ENCODE data around the gene DGKZ. TPM values are rescaled to one million over a fixed set of nuclear protein-coding genes. Genes with fewer than 3 reads are reported as not detected.
A peak's percentile ranks its signal among the peaks of the same experiment; 100 is the strongest.

The DGKZ gene
- total and polyA plus RNA-seq, 2 of the 13 experiments (the other 11 are each of a cell fraction or from before 2014, with no cell fraction given): 15.8 to 20.7 TPM

- TF ChIP-seq CBX2 (IDR thresholded peaks at IDR 0.05; ENCODE audit: low read depth, low read length) (no peak), CBX2 (CRISPR knock-in tag; IDR thresholded peaks at IDR 0.05; ENCODE audit: low read depth) (no peak), ZUFSP (CRISPR knock-in tag; IDR thresholded peaks at IDR 0.05; ENCODE audit: borderline replicate concordance) (no peak), ZMYM3 (CRISPR knock-in tag; IDR thresholded peaks at IDR 0.05) (no peak)
Observed at GRCh38 chr11:46388619-46389449, 41.6 kb downstream of the DGKZ start (continued).

GRCh38 chr11:46389450-46390330 lies 42.4 kb downstream of the DGKZ start:
- FAIRE-seq (no peak), DNase-seq (ENCODE audit: low spot score) (peak; percentile 61), ATAC-seq (peak; percentile 72)
- H3K4me2 ChIP-seq (ENCODE audit: low read depth, low read length): peak overlapping the region; percentile 97
- no peaks in the 10 kb centered on the region for H3K79me2 ChIP-seq (ENCODE audit: insufficient read depth, low read length)
- intact Hi-C loops (cut with micrococcal nuclease; ENCODE audit: unreplicated experiment) (loop anchor here (2.0 kb wide), 1 partner anchor 147 kb away; no protein-coding TSS in a partner anchor), in situ Hi-C loops (cut with HindIII; ENCODE audit: extremely low pct_ligation_motif_present, low pct_unique_long_range_greater_than_20kb) (loop anchor here (5.0 kb wide), 1 partner anchor 143 kb away; no protein-coding TSS in a partner anchor)
- BruUV-seq (replicated peaks): no TSS peak
- H3K36me3 ChIP-seq (replicated peaks in 1 of 2; ENCODE audit: control insufficient read depth in 1 of 2, insufficient read depth in 2 of 2, low read length in 2 of 2): no peaks in the 10 kb centered on the region
- peaks cover 57% of the 10 kb centered on the region for H3K4me1 ChIP-seq (ENCODE audit: insufficient read depth, low read length)
- H3K27ac ChIP-seq (ENCODE audit: extremely low read length, insufficient read depth, low read length): no peak overlapping the region
- 0 out of 2 replicates have a peak overlapping the region, but pooled peaks have one; percentile 33 for H3K9ac ChIP-seq (ENCODE audit: insufficient read depth, low read depth, low read length)
- no peaks in the 10 kb centered on the region for H3K9me3 ChIP-seq (ENCODE audit: low read length)
- peak overlapping the region; percentile 58 to 82 (median 61) for H3K4me3 ChIP-seq (replicated peaks in 1 of 3; ENCODE audit: insufficient read depth in 1 of 3, low read depth in 2 of 3, low read length in 3 of 3)
- H3K27me3 ChIP-seq (ENCODE audit: control insufficient read depth in 1 of 2, insufficient read depth in 2 of 2, low read length in 2 of 2): peaks cover 13 to 36% of the 10 kb centered on the region in 2 experiments
- H4K20me1 ChIP-seq (ENCODE audit: insufficient read depth, low read length): peaks cover 15% of the 10 kb centered on the region
- ChIA-PET POLR2A (interaction anchor here (1.0 kb wide), 2 partner anchors 164 to 204 kb away, joined by 3 read pairs; partner anchors contain the start of gene AMBRA1), CTCF (ENCODE audit: low intra/inter-chr PET ratio, low total read pairs) (interaction anchor here (1.1 to 2.4 kb wide), 2 partner anchors 140 to 148 kb away, joined by 3 to 9 read pairs; no protein-coding TSS in a partner anchor)
- no peak overlapping the region for H2AFZ ChIP-seq (ENCODE audit: low read length)
- 4% methylated on average over 5 of the region's 80 CpGs for WGBS (ENCODE audit: low lambda C conversion rate)
- peak; percentile 53; the same call in 1 of the 2 replicates for TF ChIP-seq MYC (CRISPR knock-in tag; IDR thresholded peaks at IDR 0.05; ENCODE audit: borderline replicate concordance)
- TF ChIP-seq SNRNP70 (IDR thresholded peaks at IDR 0.05; ENCODE audit: low read depth, low read length): no peak
- TF ChIP-seq ZFP41 (CRISPR knock-in tag; IDR thresholded peaks at IDR 0.05; ENCODE audit: borderline replicate concordance): no peak
- TF ChIP-seq SIN3A (IDR thresholded peaks at IDR 0.05; ENCODE audit: borderline replicate concordance, low read depth, low read length): no peak
- no peak for TF ChIP-seq TBX3 (IDR thresholded peaks at IDR 0.05; ENCODE audit: borderline replicate concordance)
- TF ChIP-seq ZBTB34 (CRISPR knock-in tag; IDR thresholded peaks at IDR 0.05): no peak
- TF ChIP-seq FOXA1 (IDR thresholded peaks at IDR 0.05): no peak
- TF ChIP-seq FOXA1 (CRISPR knock-in tag; IDR thresholded peaks at IDR 0.05): no peak
- no peak for TF ChIP-seq EEA1 (CRISPR knock-in tag; IDR thresholded peaks at IDR 0.05; ENCODE audit: borderline replicate concordance)
- no peak for TF ChIP-seq HOXA9 (CRISPR knock-in tag; IDR thresholded peaks at IDR 0.05; ENCODE audit: borderline replicate concordance)
- TF ChIP-seq CSRNP1 (CRISPR knock-in tag; IDR thresholded peaks at IDR 0.05): peak; percentile 45; the same call in 1 of the 2 replicates
- no peak for TF ChIP-seq KMT2B (CRISPR knock-in tag; IDR thresholded peaks at IDR 0.05)

Measured in HepG2 (cell line).